Measurements from ENCODE around the gene LAMA2.

GRCh38 chr6:129346964-129347363 is 464.0 kb downstream of the LAMA2 start:
- TF ChIP-seq CTCF (conservative IDR thresholded peaks at IDR 0.05 in 1 of 2, IDR thresholded peaks at IDR 0.05 in 1 of 2; ENCODE audit: extremely low read depth in 1 of 2, insufficient read depth in 1 of 2, low read depth in 1 of 2, low read length in 2 of 2) (no peak), EZH2 (IDR thresholded peaks at IDR 0.05; ENCODE audit: borderline replicate concordance, low read length) (no peak)
